ENCODE results near the gene UMPS. TPM values are rescaled to one million over a fixed set of nuclear protein-coding genes. Genes with fewer than 3 reads are reported as not detected.
"Not testable (repeated sequence)": the region's sequence is repeated elsewhere in the genome, so short reads cannot be mapped to it uniquely, and the experiment has no call there.

Gene UMPS
- polyA plus RNA-seq, 3 donors, result 48.2 to 50.8 (median 48.9) TPM

- no peak for DNase-seq (ENCODE audit: low read depth in 3 of 3, low spot score in 2 of 3)
Measured at GRCh38 chr3:124777762-124778470, 47.7 kb downstream of the UMPS start.

- no peak for DNase-seq (ENCODE audit: low read depth in 3 of 3, low spot score in 2 of 3)
Measured at GRCh38 chr3:124779116-124779515, 48.9 kb downstream of the UMPS start.

- no peak for DNase-seq (ENCODE audit: low read depth in 3 of 3, low spot score in 2 of 3)
Measured at GRCh38 chr3:124779751-124780191, 49.5 kb downstream of the UMPS start.

- no peak for DNase-seq (ENCODE audit: low read depth in 3 of 3, low spot score in 2 of 3)
Measured at GRCh38 chr3:124780356-124780755, 50.1 kb downstream of the UMPS start.

GRCh38 chr3:124780761-124781475, 50.7 kb downstream of the UMPS start:
- no peak for DNase-seq (ENCODE audit: low read depth in 3 of 3, low spot score in 2 of 3)

- no peak for DNase-seq (ENCODE audit: low read depth in 3 of 3, low spot score in 2 of 3)
Measured at GRCh38 chr3:124781476-124782376, 51.5 kb downstream of the UMPS start.

GRCh38 chr3:124782377-124782712, 52.1 kb downstream of the UMPS start:
- not testable (repeated sequence) for DNase-seq (ENCODE audit: low read depth in 3 of 3, low spot score in 2 of 3)

- DNase-seq (ENCODE audit: low read depth in 3 of 3, low spot score in 2 of 3), result no peak
Measured at GRCh38 chr3:124783696-124784095, 53.4 kb downstream of the UMPS start.

GRCh38 chr3:124784686-124785382, 54.6 kb downstream of the UMPS start:
- no peak for DNase-seq (ENCODE audit: low read depth in 3 of 3, low spot score in 2 of 3)

GRCh38 chr3:124785973-124786372, 55.7 kb downstream of the UMPS start:
- no peak for DNase-seq (ENCODE audit: low read depth in 3 of 3, low spot score in 2 of 3)

GRCh38 chr3:124786511-124787241, 56.4 kb downstream of the UMPS start:
- DNase-seq (ENCODE audit: low read depth in 3 of 3, low spot score in 2 of 3), result no peak

GRCh38 chr3:124787476-124788195, 57.4 kb downstream of the UMPS start:
- DNase-seq (ENCODE audit: low read depth in 3 of 3, low spot score in 2 of 3), result no peak

- no peak for DNase-seq (ENCODE audit: low read depth in 3 of 3, low spot score in 2 of 3)
Measured at GRCh38 chr3:124788254-124788745, 58.0 kb downstream of the UMPS start.

- not testable (repeated sequence) for DNase-seq (ENCODE audit: low read depth in 3 of 3, low spot score in 2 of 3)
Measured at GRCh38 chr3:124789103-124789502, 58.9 kb downstream of the UMPS start.

- no peak for DNase-seq (ENCODE audit: low read depth in 3 of 3, low spot score in 2 of 3)
Measured at GRCh38 chr3:124791142-124791541, 60.9 kb downstream of the UMPS start.

- DNase-seq (ENCODE audit: low read depth in 3 of 3, low spot score in 2 of 3), result no peak
Measured at GRCh38 chr3:124791639-124792151, 61.4 kb downstream of the UMPS start.

GRCh38 chr3:124792341-124793040, 62.2 kb downstream of the UMPS start:
- DNase-seq (ENCODE audit: low read depth in 3 of 3, low spot score in 2 of 3), result no peak

GRCh38 chr3:124793054-124793739, 62.9 kb downstream of the UMPS start:
- no peak for DNase-seq (ENCODE audit: low read depth in 3 of 3, low spot score in 2 of 3)
